K562 (cell line): Measurements from ENCODE around the gene MYOG.
A peak's percentile ranks its signal among the peaks of the same experiment; 100 is the strongest.

Source experiments
- ARNT ChIP-seq, 2 experiments: fragments of 450-650 bp; IDR thresholded peaks; 2 replicates each; pipeline ENCODE4 v1.6.1; 2016; ENCODE audit warnings: mild to moderate bottlenecking in 1 of 2
- DPF2 ChIP-seq: fragments of 450-650 bp; IDR thresholded peaks from 2 replicates; pipeline ENCODE4 v1.6.1; 2016
- EZH2 ChIP-seq: IDR thresholded peaks from 2 replicates; pipeline ENCODE4 v1.6.1; 2012; ENCODE audit warnings: low read depth, mild to moderate bottlenecking, inconsistent platforms, low read length, borderline replicate concordance
- LCOR ChIP-seq: sonication (generic); formaldehyde crosslinking; IDR thresholded peaks from 2 replicates; pipeline ENCODE4 v1.8.0; 2022; ENCODE audit warnings: mild to moderate bottlenecking, missing genetic modification reagents
- RFX5 ChIP-seq: IDR thresholded peaks from 2 replicates; pipeline ENCODE4 v1.6.1; 2011; ENCODE audit warnings: low read depth, mild to moderate bottlenecking, improper control_type of control experiment, low read length
- TAF1 ChIP-seq: IDR thresholded peaks from 2 replicates; pipeline ENCODE4 v1.6.1; 2011; ENCODE audit warnings: mild to moderate bottlenecking, low read length, moderate library complexity; ENCODE audit not compliant: insufficient read depth, control insufficient read depth, severe bottlenecking; ENCODE audit errors: extremely low read depth
- TCF7L2 ChIP-seq: fragments of 150-350 bp; IDR thresholded peaks from 2 replicates; pipeline ENCODE4 v1.6.1; 2016; ENCODE audit warnings: low read depth, mild to moderate bottlenecking, low read length, moderate library complexity
- ZBTB8A ChIP-seq: fragments of 450-650 bp; IDR thresholded peaks from 2 replicates; pipeline ENCODE4 v1.6.1; 2018; ENCODE audit warnings: mild to moderate bottlenecking, moderate library complexity; ENCODE audit not compliant: partially characterized antibody
- ZNF431 ChIP-seq: sonication (generic); formaldehyde crosslinking; IDR thresholded peaks from 2 replicates; pipeline ENCODE4 v1.8.0; 2022; ENCODE audit warnings: mild to moderate bottlenecking, missing genetic modification reagents
- TF ChIP-seq, protein P1 (sequence below), 3 experiments: IDR thresholded peaks in 2 of 3; conservative IDR thresholded peaks in 1 of 3; 2 replicates each; pipeline ENCODE4 v1.5.1; 2011 to 2012; ENCODE audit warnings: low read length in 3 of 3, mild to moderate bottlenecking in 3 of 3, control low read depth in 2 of 3, improper control_type of control experiment in 1 of 3, inconsistent platforms in 1 of 3, low read depth in 1 of 3, mixed read lengths in 1 of 3, moderate library complexity in 1 of 3; ENCODE audit not compliant: insufficient read depth in 2 of 3
- TF ChIP-seq, protein P2 (sequence below): fragments of 250-450 bp; sonication (Bioruptor Pico); IDR thresholded peaks from 2 replicates; pipeline ENCODE4 v1.5.1; 2021; ENCODE audit warnings: mild to moderate bottlenecking
- TF ChIP-seq, protein P3 (sequence below): sonication (generic); formaldehyde crosslinking; IDR thresholded peaks from 2 replicates; pipeline ENCODE4 v1.8.1; 2023; ENCODE audit warnings: mild to moderate bottlenecking, missing genetic modification reagents

DNA sequence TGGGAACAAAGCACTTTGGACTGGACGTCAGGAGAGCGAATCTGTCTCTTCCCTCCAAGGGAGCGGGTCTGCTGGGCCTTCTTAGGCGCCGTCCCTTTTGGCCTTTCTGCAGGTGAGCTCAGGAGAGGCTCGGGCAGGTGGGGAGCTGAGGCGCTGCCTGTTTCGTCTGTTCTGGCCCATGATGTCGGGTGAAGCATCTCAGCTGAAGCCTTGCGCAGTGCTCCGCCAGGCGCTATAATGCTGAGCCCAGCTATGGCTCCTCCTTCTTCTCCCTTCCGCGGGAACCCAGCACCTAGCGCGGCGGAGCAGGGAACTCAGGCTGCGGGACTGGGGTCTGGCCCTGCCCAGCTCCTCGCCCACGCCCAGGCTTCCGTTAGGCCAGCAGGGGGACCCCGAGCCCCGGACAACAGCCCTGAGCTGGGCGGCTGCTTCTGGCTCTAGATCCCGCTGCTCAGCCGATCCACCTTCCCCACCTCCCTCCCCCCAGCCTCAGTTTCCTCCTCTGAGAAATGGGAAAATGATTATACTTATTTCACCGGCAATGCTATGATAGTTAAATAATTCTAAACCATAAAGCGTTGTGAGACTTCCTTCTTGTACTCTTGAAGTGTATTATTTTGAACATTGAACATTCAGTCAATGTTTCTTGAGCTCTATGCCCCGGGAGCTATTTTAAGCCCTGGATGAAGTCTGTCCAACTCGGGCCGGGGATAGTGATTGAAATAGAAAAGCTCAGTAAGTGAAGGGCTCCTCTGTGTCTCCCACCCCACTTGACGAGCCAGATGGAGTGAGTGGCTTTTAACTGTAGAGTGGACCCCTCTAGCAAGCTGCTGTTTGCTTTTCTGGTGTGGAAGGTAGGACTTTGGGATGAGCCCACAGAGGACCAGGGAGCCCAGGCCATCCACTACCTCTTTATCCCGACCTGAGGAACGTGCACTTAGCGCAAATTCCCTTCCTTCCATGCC is 32.1 kb upstream of the MYOG start:
- TF ChIP-seq TAF1 (no peak), ARNT (IDR thresholded peaks at IDR 0.05) (no peak), DPF2 (no peak), TCF7L2 (no peak), ZNF431 (CRISPR knock-in tag) (no peak), ZBTB8A (no peak), LCOR (CRISPR knock-in tag) (no peak), RFX5 (no peak), EZH2 (no peak)
- TF ChIP-seq, protein P1, sequence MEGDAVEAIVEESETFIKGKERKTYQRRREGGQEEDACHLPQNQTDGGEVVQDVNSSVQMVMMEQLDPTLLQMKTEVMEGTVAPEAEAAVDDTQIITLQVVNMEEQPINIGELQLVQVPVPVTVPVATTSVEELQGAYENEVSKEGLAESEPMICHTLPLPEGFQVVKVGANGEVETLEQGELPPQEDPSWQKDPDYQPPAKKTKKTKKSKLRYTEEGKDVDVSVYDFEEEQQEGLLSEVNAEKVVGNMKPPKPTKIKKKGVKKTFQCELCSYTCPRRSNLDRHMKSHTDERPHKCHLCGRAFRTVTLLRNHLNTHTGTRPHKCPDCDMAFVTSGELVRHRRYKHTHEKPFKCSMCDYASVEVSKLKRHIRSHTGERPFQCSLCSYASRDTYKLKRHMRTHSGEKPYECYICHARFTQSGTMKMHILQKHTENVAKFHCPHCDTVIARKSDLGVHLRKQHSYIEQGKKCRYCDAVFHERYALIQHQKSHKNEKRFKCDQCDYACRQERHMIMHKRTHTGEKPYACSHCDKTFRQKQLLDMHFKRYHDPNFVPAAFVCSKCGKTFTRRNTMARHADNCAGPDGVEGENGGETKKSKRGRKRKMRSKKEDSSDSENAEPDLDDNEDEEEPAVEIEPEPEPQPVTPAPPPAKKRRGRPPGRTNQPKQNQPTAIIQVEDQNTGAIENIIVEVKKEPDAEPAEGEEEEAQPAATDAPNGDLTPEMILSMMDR (IDR thresholded peaks at IDR 0.05 in 2 of 3, conservative IDR thresholded peaks at IDR 0.05 in 1 of 3; ENCODE audit: insufficient read depth in 2 of 3, low read depth in 1 of 3, low read length in 3 of 3), result peak; percentile 87 to 92 (median 89)
- TF ChIP-seq, protein P2, sequence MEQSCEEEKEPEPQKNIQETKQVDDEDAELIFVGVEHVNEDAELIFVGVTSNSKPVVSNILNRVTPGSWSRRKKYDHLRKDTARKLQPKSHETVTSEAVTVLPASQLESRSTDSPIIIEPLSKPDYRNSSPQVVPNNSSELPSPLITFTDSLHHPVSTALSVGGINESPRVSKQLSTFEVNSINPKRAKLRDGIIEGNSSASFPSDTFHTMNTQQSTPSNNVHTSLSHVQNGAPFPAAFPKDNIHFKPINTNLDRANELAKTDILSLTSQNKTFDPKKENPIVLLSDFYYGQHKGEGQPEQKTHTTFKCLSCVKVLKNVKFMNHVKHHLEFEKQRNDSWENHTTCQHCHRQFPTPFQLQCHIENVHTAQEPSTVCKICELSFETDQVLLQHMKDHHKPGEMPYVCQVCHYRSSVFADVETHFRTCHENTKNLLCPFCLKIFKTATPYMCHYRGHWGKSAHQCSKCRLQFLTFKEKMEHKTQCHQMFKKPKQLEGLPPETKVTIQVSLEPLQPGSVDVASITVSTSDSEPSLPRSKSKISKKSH (CRISPR knock-in tag), result no peak
- TF ChIP-seq, protein P3, sequence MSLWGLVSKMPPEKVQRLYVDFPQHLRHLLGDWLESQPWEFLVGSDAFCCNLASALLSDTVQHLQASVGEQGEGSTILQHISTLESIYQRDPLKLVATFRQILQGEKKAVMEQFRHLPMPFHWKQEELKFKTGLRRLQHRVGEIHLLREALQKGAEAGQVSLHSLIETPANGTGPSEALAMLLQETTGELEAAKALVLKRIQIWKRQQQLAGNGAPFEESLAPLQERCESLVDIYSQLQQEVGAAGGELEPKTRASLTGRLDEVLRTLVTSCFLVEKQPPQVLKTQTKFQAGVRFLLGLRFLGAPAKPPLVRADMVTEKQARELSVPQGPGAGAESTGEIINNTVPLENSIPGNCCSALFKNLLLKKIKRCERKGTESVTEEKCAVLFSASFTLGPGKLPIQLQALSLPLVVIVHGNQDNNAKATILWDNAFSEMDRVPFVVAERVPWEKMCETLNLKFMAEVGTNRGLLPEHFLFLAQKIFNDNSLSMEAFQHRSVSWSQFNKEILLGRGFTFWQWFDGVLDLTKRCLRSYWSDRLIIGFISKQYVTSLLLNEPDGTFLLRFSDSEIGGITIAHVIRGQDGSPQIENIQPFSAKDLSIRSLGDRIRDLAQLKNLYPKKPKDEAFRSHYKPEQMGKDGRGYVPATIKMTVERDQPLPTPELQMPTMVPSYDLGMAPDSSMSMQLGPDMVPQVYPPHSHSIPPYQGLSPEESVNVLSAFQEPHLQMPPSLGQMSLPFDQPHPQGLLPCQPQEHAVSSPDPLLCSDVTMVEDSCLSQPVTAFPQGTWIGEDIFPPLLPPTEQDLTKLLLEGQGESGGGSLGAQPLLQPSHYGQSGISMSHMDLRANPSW (CRISPR knock-in tag), result no peak
